PC-3 (cell line): ENCODE results near the gene MKNK1. TPM values are rescaled to one million over a fixed set of nuclear protein-coding genes. Genes with fewer than 3 reads are reported as not detected.

Experiments
- ATAC-seq: fragments of 200-7000 bp; cut with Tn5 transposase; 2 replicates; pipeline ENCODE4 v1.9.1; 2020; ENCODE audit warnings: mild to moderate bottlenecking, moderate library complexity
- BruUV-seq: library from RNA; stranded (reverse); fragments of 400-500 nt; replicated peaks from 2 replicates; lab custom pipeline; 2021; lab: Mats Ljungman, UMichigan
- CTCF ChIA-PET: fragments of 300-600 bp; sonication (Branson Sonifier 250); formaldehyde crosslinking; loops from one replicate; lab custom pipeline; 2022; ENCODE audit warnings: antibody characterized with exemption; lab: Charles Lee
- POLR2A ChIA-PET: fragments of 300-600 bp; sonication (Branson Sonifier 250); formaldehyde crosslinking; loops from one replicate; lab custom pipeline; 2022; ENCODE audit warnings: antibody characterized with exemption; ENCODE audit not compliant: unreplicated experiment; lab: Charles Lee
- DNase-seq: peaks from one replicate; pipeline ENCODE4 v3.0.0-alpha.2; 2015
- H2AFZ ChIP-seq: fragments of 300-600 bp; sonication (generic); 2 replicates; pipeline ENCODE4 v1.6.0; 2016; ENCODE audit warnings: antibody characterized with exemption, low read length
- H3F3A ChIP-seq: fragments of 300-600 bp; sonication (generic); one replicate; pipeline ENCODE4 v1.6.0; 2017; ENCODE audit warnings: antibody characterized with exemption, low read length, control low read depth, mild to moderate bottlenecking; ENCODE audit not compliant: unreplicated experiment
- H3K27ac ChIP-seq: fragments of 300-600 bp; sonication (generic); 2 replicates; pipeline ENCODE4 v1.5.1; 2016; ENCODE audit warnings: mild to moderate bottlenecking, low read length
- H3K27me3 ChIP-seq: fragments of 300-600 bp; sonication (generic); 2 replicates; pipeline ENCODE4 v1.6.1; 2016; ENCODE audit warnings: low read length, mixed read lengths
- H3K36me3 ChIP-seq: fragments of 300-600 bp; sonication (generic); 2 replicates; pipeline ENCODE4 v1.6.1; 2016; ENCODE audit warnings: low read depth, mixed run types, low read length, mixed read lengths
- H3K4me1 ChIP-seq: fragments of 300-600 bp; sonication (generic); 2 replicates; pipeline ENCODE4 v1.5.1; 2016; ENCODE audit warnings: low read length; ENCODE audit not compliant: insufficient read depth
- H3K4me2 ChIP-seq: fragments of 300-600 bp; sonication (generic); 2 replicates; pipeline ENCODE4 v1.6.0; 2016; ENCODE audit warnings: low read length
- H3K4me3 ChIP-seq: fragments of 300-600 bp; sonication (generic); 2 replicates; pipeline ENCODE4 v1.5.1; 2016; ENCODE audit warnings: mild to moderate bottlenecking, low read length, mixed read lengths
- H3K79me2 ChIP-seq: fragments of 300-600 bp; sonication (generic); 2 replicates; pipeline ENCODE4 v1.6.1; 2017; ENCODE audit warnings: low read length, mixed read lengths
- H3K9ac ChIP-seq: fragments of 300-600 bp; sonication (generic); 2 replicates; pipeline ENCODE4 v1.6.0; 2016; ENCODE audit warnings: mild to moderate bottlenecking, low read length
- H3K9me2 ChIP-seq: fragments of 300-600 bp; sonication (generic); replicated peaks from 2 replicates; pipeline ENCODE4 v1.6.1; 2016; ENCODE audit warnings: mixed run types, low read length, mixed read lengths
- H3K9me3 ChIP-seq: fragments of 300-600 bp; sonication (generic); 2 replicates; pipeline ENCODE4 v1.6.1; 2016; ENCODE audit warnings: low read length, mixed read lengths
- H4K20me1 ChIP-seq: fragments of 300-600 bp; sonication (generic); 2 replicates; pipeline ENCODE4 v1.6.1; 2016; ENCODE audit warnings: low read length, mixed read lengths
- CTCF ChIP-seq: fragments of 300-600 bp; sonication (generic); conservative IDR thresholded peaks from 2 replicates; pipeline ENCODE4 v1.5.1; 2017; ENCODE audit warnings: antibody characterized with exemption, low read depth, mild to moderate bottlenecking, low read length
- EZH2 ChIP-seq: fragments of 300-600 bp; sonication (generic); IDR thresholded peaks from one replicate; pipeline ENCODE4 v1.6.1; 2017; ENCODE audit warnings: antibody characterized with exemption, mild to moderate bottlenecking, low read length; ENCODE audit not compliant: unreplicated experiment
- EZH2phosphoT487 ChIP-seq: fragments of 300-600 bp; sonication (generic); IDR thresholded peaks from 2 replicates; pipeline ENCODE4 v1.6.1; 2018; ENCODE audit warnings: mild to moderate bottlenecking, antibody characterized with exemption, low read length, borderline replicate concordance
- intact Hi-C: fragments of 100-400 bp; cut with micrococcal nuclease; formaldehyde crosslinking; loops from 2 replicates; pipeline ENCODE4 v1.9.0; 2023
- total RNA-seq: library from RNA; depleted of rRNA; stranded (reverse); fragments of >200 nt; gene quantifications from 2 replicates; pipeline ENCODE4 v1.2.3, GENCODE V29; 2014

The MKNK1 gene
- total RNA-seq, 1 experiment from 2014 or later, result 36.8 TPM

GRCh38 chr1:46529031-46529630, 74.9 kb downstream of the MKNK1 start:
- Histone ChIP-seq H2AFZ (no peak overlapping the region), H3K27ac (no peak overlapping the region), H3K36me3 (no peaks in the 10 kb centered on the region), H3K9ac (no peak overlapping the region), H4K20me1 (no peaks in the 10 kb centered on the region), H3K27me3 (no peaks in the 10 kb centered on the region), H3K4me3 (no peak overlapping the region), H3K79me2 (no peaks in the 10 kb centered on the region), H3K4me1 (peaks cover 11% of the 10 kb centered on the region; the same call in 1 of the 2 replicates), H3K4me2 (no peak overlapping the region), H3F3A (no peaks in the 10 kb centered on the region), H3K9me2 (no peaks in the 10 kb centered on the region), H3K9me3 (no peaks in the 10 kb centered on the region)
- intact Hi-C loops, result no loop called here
- ChIA-PET POLR2A (no interaction called here), CTCF (interaction anchor here (0.7 to 2.6 kb wide), 4 partner anchors 8 to 83 kb away, joined by 3 to 13 read pairs (median 6); no protein-coding TSS in a partner anchor)
- no peak for TF ChIP-seq EZH2phosphoT487
- no TSS peak for BruUV-seq
- no peak for ATAC-seq
- DNase-seq, result peak; percentile 40

GRCh38 chr1:46528297-46528955, 75.6 kb downstream of the MKNK1 start:
- Histone ChIP-seq H3K27ac (no peak overlapping the region), H3K4me1 (peaks cover 11% of the 10 kb centered on the region; the same call in 1 of the 2 replicates), H3F3A (no peaks in the 10 kb centered on the region), H4K20me1 (no peaks in the 10 kb centered on the region), H3K9me3 (no peaks in the 10 kb centered on the region), H3K79me2 (no peaks in the 10 kb centered on the region), H3K4me3 (no peak overlapping the region), H3K36me3 (no peaks in the 10 kb centered on the region), H2AFZ (peak overlapping the region; percentile 27; the same call in 1 of the 2 replicates), H3K4me2 (no peak overlapping the region; the same call in 1 of the 2 replicates), H3K9ac (no peak overlapping the region), H3K9me2 (no peaks in the 10 kb centered on the region), H3K27me3 (no peaks in the 10 kb centered on the region)
- intact Hi-C loops, result loop anchor here (1.0 kb wide), 2 partner anchors 51 to 81 kb away; no protein-coding TSS in a partner anchor
- ATAC-seq (0 out of 2 replicates have a peak, but pooled peaks have one; percentile 7), DNase-seq (no peak)
- BruUV-seq, result no TSS peak
- POLR2A ChIA-PET, result no interaction called here
- CTCF ChIA-PET, result interaction anchor here (0.7 to 2.6 kb wide), 2 partner anchors 82 to 229 kb away, joined by 3 to 13 read pairs; no protein-coding TSS in a partner anchor
- TF ChIP-seq CTCF, result peak; percentile 11; the same call in 1 of the 2 replicates
- TF ChIP-seq EZH2, result no peak
- TF ChIP-seq EZH2phosphoT487, result no peak

- intact Hi-C loops, result loop anchor here (1.0 kb wide), 2 partner anchors 50 to 80 kb away; no protein-coding TSS in a partner anchor
- no peaks in the 10 kb centered on the region for H3K79me2 ChIP-seq
- H3K4me2 ChIP-seq, result no peak overlapping the region
- no peaks in the 10 kb centered on the region for H3K36me3 ChIP-seq
- peaks cover 15% of the 10 kb centered on the region for H3K4me1 ChIP-seq
- no peak overlapping the region for H3K9ac ChIP-seq
- H3K27me3 ChIP-seq, result no peaks in the 10 kb centered on the region
- no peak overlapping the region for H3K4me3 ChIP-seq
- TF ChIP-seq CTCF, result peak; percentile 95
- no peak for TF ChIP-seq EZH2
- no peaks in the 10 kb centered on the region for H3K9me2 ChIP-seq
- ChIA-PET CTCF (interaction anchor here (0.7 to 2.6 kb wide), 3 partner anchors 81 to 230 kb away, joined by 3 to 13 read pairs (median 3); no protein-coding TSS in a partner anchor), POLR2A (no interaction called here)
- peak; percentile 79 for DNase-seq
- peak; percentile 84 for ATAC-seq
- H2AFZ ChIP-seq, result no peak overlapping the region
- no peaks in the 10 kb centered on the region for H3F3A ChIP-seq
- no peak overlapping the region for H3K27ac ChIP-seq
- no TSS peak for BruUV-seq
- H3K9me3 ChIP-seq, result no peaks in the 10 kb centered on the region
- H4K20me1 ChIP-seq, result no peaks in the 10 kb centered on the region
Observed at GRCh38 chr1:46527474-46528296, 76.4 kb downstream of the MKNK1 start.
